Measurements from ENCODE around the gene SLCO2B1. TPM values are rescaled to one million over a fixed set of nuclear protein-coding genes. Genes with fewer than 3 reads are reported as not detected.

SLCO2B1 gene
- total and polyA plus RNA-seq, 2 donors from 2014 or later: 8.9 to 117 TPM

DNA sequence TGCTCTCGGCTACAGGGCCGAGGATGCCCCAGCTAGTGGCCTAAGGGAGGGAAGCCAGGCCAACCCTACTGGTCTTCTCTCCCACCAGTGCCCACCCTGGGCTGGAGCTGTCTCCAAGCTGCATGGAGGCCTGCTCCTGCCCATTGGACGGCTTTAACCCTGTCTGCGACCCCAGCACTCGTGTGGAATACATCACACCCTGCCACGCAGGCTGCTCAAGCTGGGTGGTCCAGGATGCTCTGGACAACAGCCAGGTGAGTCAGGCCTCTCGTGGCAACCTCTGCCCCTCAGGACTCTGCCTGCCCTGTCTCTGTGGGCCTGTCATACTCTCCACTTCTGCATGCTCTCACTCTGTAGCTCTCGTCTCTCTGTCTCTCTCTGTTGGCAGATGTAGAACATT is 45.5 kb downstream of the SLCO2B1 start:
- no peaks in the 10 kb centered on the region for H3K36me3 ChIP-seq (ENCODE audit: control insufficient read depth in 2 of 3, insufficient read depth in 3 of 3, low read length in 3 of 3)
- H3K9ac ChIP-seq (ENCODE audit: low read length in 3 of 3): no peak overlapping the region
- no peaks in the 10 kb centered on the region for H3K9me3 ChIP-seq (ENCODE audit: control insufficient read depth in 2 of 3, insufficient read depth in 1 of 3, low read length in 3 of 3)
- intact Hi-C loops (cut with DNase I): loop anchor here (10.0 kb wide), 1 partner anchor 52 kb away; no protein-coding TSS in a partner anchor
- TF ChIP-seq, protein P1, sequence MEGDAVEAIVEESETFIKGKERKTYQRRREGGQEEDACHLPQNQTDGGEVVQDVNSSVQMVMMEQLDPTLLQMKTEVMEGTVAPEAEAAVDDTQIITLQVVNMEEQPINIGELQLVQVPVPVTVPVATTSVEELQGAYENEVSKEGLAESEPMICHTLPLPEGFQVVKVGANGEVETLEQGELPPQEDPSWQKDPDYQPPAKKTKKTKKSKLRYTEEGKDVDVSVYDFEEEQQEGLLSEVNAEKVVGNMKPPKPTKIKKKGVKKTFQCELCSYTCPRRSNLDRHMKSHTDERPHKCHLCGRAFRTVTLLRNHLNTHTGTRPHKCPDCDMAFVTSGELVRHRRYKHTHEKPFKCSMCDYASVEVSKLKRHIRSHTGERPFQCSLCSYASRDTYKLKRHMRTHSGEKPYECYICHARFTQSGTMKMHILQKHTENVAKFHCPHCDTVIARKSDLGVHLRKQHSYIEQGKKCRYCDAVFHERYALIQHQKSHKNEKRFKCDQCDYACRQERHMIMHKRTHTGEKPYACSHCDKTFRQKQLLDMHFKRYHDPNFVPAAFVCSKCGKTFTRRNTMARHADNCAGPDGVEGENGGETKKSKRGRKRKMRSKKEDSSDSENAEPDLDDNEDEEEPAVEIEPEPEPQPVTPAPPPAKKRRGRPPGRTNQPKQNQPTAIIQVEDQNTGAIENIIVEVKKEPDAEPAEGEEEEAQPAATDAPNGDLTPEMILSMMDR (IDR thresholded peaks at IDR 0.05; ENCODE audit: borderline replicate concordance, extremely low read depth, insufficient read depth): no peak
- no peak overlapping the region for H3K27ac ChIP-seq (ENCODE audit: low read depth in 2 of 2, low read length in 2 of 2)
- no peaks in the 10 kb centered on the region for H3K4me1 ChIP-seq (ENCODE audit: control insufficient read depth in 2 of 3, insufficient read depth in 2 of 3, low read depth in 1 of 3, low read length in 3 of 3)
- DNase-seq: no peak
- no peak for FAIRE-seq
- no peak overlapping the region for H3K4me3 ChIP-seq (ENCODE audit: low read length in 3 of 3)
- H3K27me3 ChIP-seq (ENCODE audit: control insufficient read depth, insufficient read depth, low read length): no peaks in the 10 kb centered on the region

DNA sequence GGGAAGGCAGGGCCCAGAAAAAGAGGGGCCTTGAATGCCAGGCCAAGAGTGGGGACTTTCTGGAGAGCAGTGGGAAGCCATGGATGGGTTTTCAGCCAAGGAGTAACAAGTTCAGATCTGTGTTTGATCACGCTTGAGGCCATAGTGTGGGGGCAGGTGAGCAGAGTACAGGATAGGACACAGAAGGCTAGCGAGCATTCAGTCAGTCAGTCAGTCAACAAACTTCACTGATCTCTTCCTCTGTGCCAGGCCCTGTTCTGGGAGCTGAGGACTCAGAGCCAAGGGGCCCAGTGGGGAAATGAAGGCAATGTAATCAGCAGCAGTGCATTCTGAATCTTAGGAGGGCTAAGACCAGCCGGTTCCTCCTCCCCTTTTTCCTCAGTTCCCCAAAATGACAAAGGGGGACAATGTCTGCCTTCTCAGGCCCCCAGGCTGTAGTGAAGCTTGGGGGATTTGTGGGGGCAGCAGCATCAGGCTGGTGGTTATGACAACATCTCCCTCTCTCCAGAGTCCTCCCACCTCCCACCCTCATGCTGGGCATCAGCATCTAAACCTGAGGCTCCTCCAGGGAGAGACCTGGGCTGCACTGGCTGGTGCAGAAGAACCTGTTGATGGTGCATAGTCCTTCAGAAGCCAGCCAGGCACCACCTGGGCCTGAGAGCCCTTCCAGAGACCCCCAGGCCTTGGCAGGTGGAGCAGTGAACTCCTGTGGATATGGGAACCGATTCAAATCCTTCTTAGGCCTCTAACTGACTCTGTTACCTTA is 46.8 kb downstream of the SLCO2B1 start:
- no peaks in the 10 kb centered on the region for H3K27me3 ChIP-seq (ENCODE audit: control insufficient read depth, insufficient read depth, low read length)
- intact Hi-C loops (cut with DNase I): loop anchor here (10.0 kb wide), 1 partner anchor 53 kb away; no protein-coding TSS in a partner anchor
- DNase-seq (no peak), FAIRE-seq (no peak)
- no peaks in the 10 kb centered on the region for H3K36me3 ChIP-seq (ENCODE audit: control insufficient read depth in 2 of 3, insufficient read depth in 3 of 3, low read length in 3 of 3)
- no peaks in the 10 kb centered on the region for H3K9me3 ChIP-seq (ENCODE audit: control insufficient read depth in 2 of 3, insufficient read depth in 1 of 3, low read length in 3 of 3)
- no peaks in the 10 kb centered on the region for H3K4me1 ChIP-seq (ENCODE audit: control insufficient read depth in 2 of 3, insufficient read depth in 2 of 3, low read depth in 1 of 3, low read length in 3 of 3)
- no peak overlapping the region for H3K9ac ChIP-seq (ENCODE audit: low read length in 3 of 3)
- H3K27ac ChIP-seq (ENCODE audit: low read depth in 2 of 2, low read length in 2 of 2): no peak overlapping the region
- TF ChIP-seq, protein P1 (IDR thresholded peaks at IDR 0.05; ENCODE audit: borderline replicate concordance, extremely low read depth, insufficient read depth): no peak
- no peak overlapping the region for H3K4me3 ChIP-seq (ENCODE audit: low read length in 3 of 3)

GRCh38 chr11:75198278-75198973 is 47.5 kb downstream of the SLCO2B1 start:
- FAIRE-seq (no peak), DNase-seq (no peak)
- Histone ChIP-seq H3K9me3 (ENCODE audit: control insufficient read depth in 2 of 3, insufficient read depth in 1 of 3, low read length in 3 of 3) (no peaks in the 10 kb centered on the region), H3K36me3 (ENCODE audit: control insufficient read depth in 2 of 3, insufficient read depth in 3 of 3, low read length in 3 of 3) (no peaks in the 10 kb centered on the region), H3K27me3 (ENCODE audit: control insufficient read depth, insufficient read depth, low read length) (no peaks in the 10 kb centered on the region), H3K9ac (ENCODE audit: low read length in 3 of 3) (no peak overlapping the region), H3K4me3 (ENCODE audit: low read length in 3 of 3) (no peak overlapping the region), H3K27ac (ENCODE audit: low read depth in 2 of 2, low read length in 2 of 2) (no peak overlapping the region), H3K4me1 (ENCODE audit: control insufficient read depth in 2 of 3, insufficient read depth in 2 of 3, low read depth in 1 of 3, low read length in 3 of 3) (no peaks in the 10 kb centered on the region)
- intact Hi-C loops (cut with DNase I): loop anchor here (10.0 kb wide), 1 partner anchor 54 kb away; no protein-coding TSS in a partner anchor
- TF ChIP-seq, protein P1 (IDR thresholded peaks at IDR 0.05; ENCODE audit: borderline replicate concordance, extremely low read depth, insufficient read depth): no peak
